ENCODE data around the gene ATRIP.
"Not testable (repeated sequence)": the region's sequence is repeated elsewhere in the genome, so short reads cannot be mapped to it uniquely, and the experiment has no call there.

Gene ATRIP

DNA sequence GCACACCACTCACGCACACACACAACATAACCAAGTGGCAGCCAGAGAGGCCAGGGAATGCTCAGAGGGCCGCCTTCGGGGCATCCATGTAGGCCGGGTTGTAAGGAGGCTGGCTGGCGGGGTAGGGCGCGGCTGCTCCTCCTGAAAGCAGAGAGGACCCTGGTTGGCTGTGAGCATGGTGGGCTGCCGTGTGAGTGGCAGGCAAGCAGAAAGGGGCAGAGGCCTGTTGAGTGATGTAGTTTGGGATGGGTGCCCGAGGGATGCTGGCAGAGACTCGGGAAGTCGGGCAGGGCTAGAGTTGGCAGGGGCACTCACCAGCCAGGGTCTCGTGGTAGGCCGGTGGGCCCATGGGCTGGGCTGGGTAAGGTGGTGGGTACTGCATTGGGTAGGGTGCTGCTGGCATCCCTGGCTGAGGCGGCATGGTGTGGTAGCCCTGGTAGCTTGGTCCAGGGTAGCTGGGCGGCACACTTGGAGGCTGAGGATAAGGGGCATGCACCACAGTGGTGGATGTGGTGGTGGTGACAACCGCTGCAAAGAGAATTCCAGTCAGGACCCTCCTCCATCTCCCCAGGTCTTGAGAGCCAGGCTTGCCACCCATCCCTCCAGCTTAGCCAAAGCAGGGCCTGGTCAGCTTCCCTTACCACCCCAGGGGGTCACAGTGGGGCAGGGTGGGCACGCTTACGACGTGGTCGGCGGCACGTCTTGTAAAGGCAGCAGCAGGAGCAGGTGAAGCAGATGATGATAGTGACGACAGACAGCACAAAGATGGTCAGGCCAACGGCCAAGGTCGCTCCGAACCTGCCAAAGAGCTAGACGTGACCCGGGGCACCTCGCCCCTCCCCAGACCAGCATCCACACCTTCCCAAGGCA is 22.7 kb downstream of the ATRIP start:
- Histone ChIP-seq H3K9me3 (ENCODE audit: control insufficient read depth, insufficient read depth, low read length) (no peaks in the 10 kb centered on the region), H3K4me3 (ENCODE audit: low read length) (no peak overlapping the region), H3K27me3 (ENCODE audit: control insufficient read depth, insufficient read depth, low read length) (no peaks in the 10 kb centered on the region), H3K4me1 (ENCODE audit: control insufficient read depth, insufficient read depth, low read length) (peaks cover 7% of the 10 kb centered on the region), H3K36me3 (ENCODE audit: control insufficient read depth, insufficient read depth, low read length) (peaks cover 28% of the 10 kb centered on the region), H3K27ac (ENCODE audit: low read length) (no peak overlapping the region)
- no peak for DNase-seq (ENCODE audit: low read depth, low spot score)
- WGBS (ENCODE audit: insufficient coverage, insufficient read length) = no CpG with 5 or more reads among the region's 29 CpGs

DNA sequence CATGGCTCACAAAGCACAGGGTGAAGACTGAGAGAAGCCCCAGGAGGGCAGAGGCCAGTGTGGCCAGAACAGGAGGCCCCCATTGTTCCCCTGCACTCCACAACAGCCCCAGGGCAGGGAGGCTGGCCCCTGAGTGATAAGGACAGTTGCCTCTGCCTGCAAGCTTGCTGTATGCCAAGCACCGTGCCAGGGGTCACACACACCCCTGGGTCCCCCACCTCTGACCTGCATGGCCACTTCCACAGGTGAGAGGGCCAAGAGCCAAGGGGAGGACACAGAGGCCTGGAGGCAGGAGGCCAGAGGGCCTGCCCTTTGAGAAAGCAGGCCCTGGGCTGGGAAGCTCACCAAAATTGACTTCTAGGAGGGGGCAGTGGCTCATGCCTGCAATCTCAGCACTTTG is 23.7 kb downstream of the ATRIP start:
- H3K36me3 ChIP-seq (ENCODE audit: control insufficient read depth, insufficient read depth, low read length) = peaks cover 24% of the 10 kb centered on the region
- H3K27ac ChIP-seq (ENCODE audit: low read length) = no peak overlapping the region
- H3K27me3 ChIP-seq (ENCODE audit: control insufficient read depth, insufficient read depth, low read length) = no peaks in the 10 kb centered on the region
- H3K4me3 ChIP-seq (ENCODE audit: low read length) = no peak overlapping the region
- DNase-seq (ENCODE audit: low read depth, low spot score) = no peak
- H3K9me3 ChIP-seq (ENCODE audit: control insufficient read depth, insufficient read depth, low read length) = no peaks in the 10 kb centered on the region
- no CpG with 5 or more reads among the region's 1 CpG for WGBS (ENCODE audit: insufficient coverage, insufficient read length)
- peaks cover 9% of the 10 kb centered on the region for H3K4me1 ChIP-seq (ENCODE audit: control insufficient read depth, insufficient read depth, low read length)

DNA sequence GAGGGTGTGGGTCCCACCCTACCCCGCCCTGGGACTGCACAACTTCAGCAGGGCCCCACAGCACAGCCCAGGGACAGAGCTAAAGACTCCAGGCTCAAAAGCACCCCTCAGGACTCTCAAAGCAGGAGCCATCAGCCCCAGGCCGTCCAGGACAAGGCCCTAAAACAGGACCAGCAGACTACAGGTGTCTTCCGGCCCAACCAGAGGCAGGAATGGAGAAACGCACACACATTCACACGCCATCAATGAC is 26.1 kb downstream of the ATRIP start:
- Histone ChIP-seq H3K27ac (ENCODE audit: low read length) (no peak overlapping the region), H3K4me1 (ENCODE audit: control insufficient read depth, insufficient read depth, low read length) (peaks cover 8% of the 10 kb centered on the region), H3K27me3 (ENCODE audit: control insufficient read depth, insufficient read depth, low read length) (no peaks in the 10 kb centered on the region), H3K4me3 (ENCODE audit: low read length) (peak overlapping the region; percentile 69; the same call in 1 of the 2 replicates), H3K36me3 (ENCODE audit: control insufficient read depth, insufficient read depth, low read length) (peaks cover 15% of the 10 kb centered on the region), H3K9me3 (ENCODE audit: control insufficient read depth, insufficient read depth, low read length) (no peaks in the 10 kb centered on the region)
- no peak for DNase-seq (ENCODE audit: low read depth, low spot score)
- no CpG with 5 or more reads among the region's 5 CpGs for WGBS (ENCODE audit: insufficient coverage, insufficient read length)

DNA sequence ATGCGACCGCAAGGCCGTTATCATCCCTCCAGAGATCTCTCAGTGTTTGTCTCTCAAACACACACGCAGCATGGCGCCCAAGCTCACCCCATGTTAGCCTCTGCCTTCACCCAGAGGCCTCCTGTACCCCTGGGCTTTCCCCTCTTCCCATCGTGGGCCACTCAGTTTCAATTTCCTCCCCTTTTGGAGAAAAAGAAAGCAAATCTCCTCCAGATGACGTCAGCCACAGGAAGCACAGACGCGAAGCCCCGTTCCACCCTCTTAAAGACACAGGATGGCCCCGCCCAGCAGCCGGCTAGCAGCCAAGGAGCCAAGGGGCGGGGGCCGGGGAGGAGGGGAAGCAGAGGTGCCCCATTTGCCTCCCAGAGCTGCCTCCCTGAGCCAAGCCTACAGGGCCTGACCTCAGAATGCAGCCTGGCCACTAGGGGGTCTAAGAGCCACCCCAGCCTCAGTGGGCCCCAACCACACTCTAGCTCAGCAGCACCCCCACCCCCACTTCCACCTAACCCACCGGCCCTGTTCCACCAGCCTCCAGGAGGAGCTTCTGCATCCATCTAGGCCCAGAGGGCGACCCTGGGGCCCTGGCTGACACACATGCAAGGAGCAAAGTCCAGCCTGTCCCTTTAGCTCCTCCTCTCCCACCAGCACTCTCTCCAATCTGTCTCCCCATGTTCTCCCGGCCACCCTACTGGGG is 26.5 kb downstream of the ATRIP start:
- Histone ChIP-seq H3K9me3 (ENCODE audit: control insufficient read depth, insufficient read depth, low read length) (no peaks in the 10 kb centered on the region), H3K4me1 (ENCODE audit: control insufficient read depth, insufficient read depth, low read length) (peaks cover 8% of the 10 kb centered on the region), H3K4me3 (ENCODE audit: low read length) (peak overlapping the region; percentile 69; the same call in 1 of the 2 replicates), H3K27ac (ENCODE audit: low read length) (no peak overlapping the region), H3K27me3 (ENCODE audit: control insufficient read depth, insufficient read depth, low read length) (no peaks in the 10 kb centered on the region), H3K36me3 (ENCODE audit: control insufficient read depth, insufficient read depth, low read length) (peaks cover 15% of the 10 kb centered on the region)
- DNase-seq (ENCODE audit: low read depth, low spot score) = peak; percentile 85
- WGBS (ENCODE audit: insufficient coverage, insufficient read length) = no CpG with 5 or more reads among the region's 17 CpGs

DNA sequence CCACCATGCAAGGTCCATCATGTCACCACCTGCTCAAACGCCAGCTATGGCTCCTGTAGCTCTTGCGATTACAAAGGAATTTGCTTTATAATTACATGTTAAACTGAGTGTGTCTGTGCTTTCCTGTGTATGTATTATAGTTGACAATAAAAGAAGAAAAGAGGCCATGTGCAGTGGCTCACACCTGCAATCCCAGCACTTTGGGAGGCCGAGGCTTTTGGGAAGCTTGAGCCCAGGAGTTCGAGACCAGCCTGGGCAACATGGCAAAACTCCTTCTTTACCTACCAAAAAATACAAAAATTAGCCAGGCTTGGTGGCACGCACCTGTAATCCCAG is 27.0 kb downstream of the ATRIP start:
- Histone ChIP-seq H3K9me3 (ENCODE audit: control insufficient read depth, insufficient read depth, low read length) (no peaks in the 10 kb centered on the region), H3K36me3 (ENCODE audit: control insufficient read depth, insufficient read depth, low read length) (peaks cover 10% of the 10 kb centered on the region), H3K4me1 (ENCODE audit: control insufficient read depth, insufficient read depth, low read length) (peaks cover 8% of the 10 kb centered on the region), H3K27ac (ENCODE audit: low read length) (no peak overlapping the region), H3K4me3 (ENCODE audit: low read length) (no peak overlapping the region), H3K27me3 (ENCODE audit: control insufficient read depth, insufficient read depth, low read length) (no peaks in the 10 kb centered on the region)
- no CpG with 5 or more reads among the region's 5 CpGs for WGBS (ENCODE audit: insufficient coverage, insufficient read length)
- DNase-seq (ENCODE audit: low read depth, low spot score) = no peak

DNA sequence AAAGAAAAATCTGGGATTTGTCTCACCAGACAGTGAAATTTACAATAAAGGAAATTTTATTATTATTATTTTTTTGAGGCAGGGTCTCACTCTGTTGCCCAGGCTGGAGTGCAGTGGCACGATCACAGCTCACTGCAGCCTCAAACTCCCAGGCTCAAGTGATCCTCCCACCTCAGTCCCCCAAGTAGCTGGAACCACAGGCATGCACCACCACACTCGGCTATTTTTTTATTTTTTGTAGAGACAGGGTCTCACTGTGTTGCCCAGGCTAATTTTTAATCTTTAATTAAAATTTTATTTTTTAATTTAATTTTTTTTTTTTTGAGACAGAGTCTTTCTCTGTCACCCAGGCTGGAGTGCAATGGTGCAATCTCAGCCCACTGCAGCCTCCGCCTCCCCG is 27.5 kb downstream of the ATRIP start:
- not testable (repeated sequence) for H3K4me1 ChIP-seq (ENCODE audit: control insufficient read depth, insufficient read depth, low read length); H3K4me3 ChIP-seq (ENCODE audit: low read length); H3K9me3 ChIP-seq (ENCODE audit: control insufficient read depth, insufficient read depth, low read length); DNase-seq (ENCODE audit: low read depth, low spot score); H3K27me3 ChIP-seq (ENCODE audit: control insufficient read depth, insufficient read depth, low read length); H3K36me3 ChIP-seq (ENCODE audit: control insufficient read depth, insufficient read depth, low read length); H3K27ac ChIP-seq (ENCODE audit: low read length)
- no CpG with 5 or more reads among the region's 4 CpGs for WGBS (ENCODE audit: insufficient coverage, insufficient read length)

DNA sequence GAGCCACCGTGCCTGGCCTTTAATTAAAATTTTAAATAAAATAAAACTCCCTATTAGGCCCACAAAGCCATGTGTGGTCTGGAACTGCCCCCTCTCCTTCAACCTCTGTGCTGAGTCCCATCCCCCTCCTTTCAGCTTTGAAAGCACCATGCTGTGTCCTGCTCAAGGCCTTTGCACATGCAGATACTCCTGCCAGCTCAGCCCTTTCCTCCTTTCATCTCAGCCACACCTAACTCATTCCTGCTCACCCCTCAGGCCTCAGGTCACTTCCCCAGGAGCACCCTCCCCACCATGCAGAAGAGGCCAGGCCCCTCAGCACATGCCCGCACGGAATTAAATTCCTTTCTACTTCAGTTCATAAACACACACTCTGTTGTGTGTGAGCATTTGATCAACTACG is 28.1 kb downstream of the ATRIP start:
- peak; percentile 99 for DNase-seq (ENCODE audit: low read depth, low spot score)
- Histone ChIP-seq H3K27me3 (ENCODE audit: control insufficient read depth, insufficient read depth, low read length) (no peaks in the 10 kb centered on the region), H3K9me3 (ENCODE audit: control insufficient read depth, insufficient read depth, low read length) (no peaks in the 10 kb centered on the region), H3K4me3 (ENCODE audit: low read length) (no peak overlapping the region), H3K27ac (ENCODE audit: low read length) (no peak overlapping the region), H3K4me1 (ENCODE audit: control insufficient read depth, insufficient read depth, low read length) (peaks cover 8% of the 10 kb centered on the region), H3K36me3 (ENCODE audit: control insufficient read depth, insufficient read depth, low read length) (peaks cover under 1% of the 10 kb centered on the region; the same call in 1 of the 2 replicates)
- no CpG with 5 or more reads among the region's 4 CpGs for WGBS (ENCODE audit: insufficient coverage, insufficient read length)

DNA sequence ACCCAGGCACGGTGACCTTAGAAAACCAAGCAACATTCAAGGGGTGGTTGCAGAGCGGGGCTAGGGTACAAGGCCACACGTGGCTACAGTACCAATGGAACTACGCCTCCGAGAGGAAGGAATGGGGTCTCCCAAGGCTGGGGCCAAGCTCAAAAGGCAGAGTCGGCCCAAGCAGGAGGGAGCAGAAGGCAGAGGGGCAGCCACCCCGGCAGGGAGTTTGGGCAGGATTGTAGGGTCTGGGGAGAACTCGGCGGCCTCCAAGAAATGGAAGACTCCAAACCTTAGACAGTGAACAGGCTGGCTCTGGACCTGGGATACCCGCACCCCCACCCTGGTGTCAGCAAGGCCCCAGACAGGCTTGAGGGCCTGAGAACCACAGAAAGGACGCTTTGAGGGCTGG is 28.7 kb downstream of the ATRIP start:
- Histone ChIP-seq H3K9me3 (ENCODE audit: control insufficient read depth, insufficient read depth, low read length) (no peaks in the 10 kb centered on the region), H3K27ac (ENCODE audit: low read length) (no peak overlapping the region), H3K4me1 (ENCODE audit: control insufficient read depth, insufficient read depth, low read length) (peaks cover 8% of the 10 kb centered on the region), H3K36me3 (ENCODE audit: control insufficient read depth, insufficient read depth, low read length) (no peaks in the 10 kb centered on the region), H3K4me3 (ENCODE audit: low read length) (no peak overlapping the region), H3K27me3 (ENCODE audit: control insufficient read depth, insufficient read depth, low read length) (no peaks in the 10 kb centered on the region)
- no CpG with 5 or more reads among the region's 11 CpGs for WGBS (ENCODE audit: insufficient coverage, insufficient read length)
- DNase-seq (ENCODE audit: low read depth, low spot score) = no peak

DNA sequence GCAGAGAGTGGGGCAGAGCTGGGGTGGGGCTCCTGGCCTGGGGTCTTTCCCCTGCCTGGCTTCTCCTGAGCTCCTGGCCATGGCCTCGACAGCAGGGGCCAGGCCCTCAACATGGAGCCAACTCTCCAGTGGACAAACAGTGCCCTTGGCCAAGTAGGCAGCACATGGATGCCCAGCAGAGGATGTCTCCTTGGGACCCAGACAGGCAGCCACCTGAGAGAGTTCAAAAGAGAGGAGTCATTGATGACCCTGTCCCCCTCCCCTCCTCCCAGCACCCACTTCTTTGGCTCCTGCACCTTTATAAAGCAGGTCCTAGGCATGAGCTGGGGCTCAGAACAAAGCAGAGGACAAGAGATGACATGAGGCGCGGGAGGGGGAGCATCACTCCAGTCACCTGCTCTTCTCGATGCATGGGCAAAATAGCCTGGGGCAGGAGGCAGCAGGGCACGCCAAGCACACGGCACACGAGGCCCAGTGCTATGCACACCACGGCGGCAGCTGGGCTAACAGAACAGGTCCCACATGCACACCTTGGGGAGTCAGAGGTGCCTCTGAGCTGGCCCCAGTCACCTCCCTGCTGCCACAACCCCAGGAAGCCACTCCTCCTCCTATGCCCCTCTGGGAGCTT is 30.0 kb downstream of the ATRIP start:
- Histone ChIP-seq H3K36me3 (ENCODE audit: control insufficient read depth, insufficient read depth, low read length) (no peaks in the 10 kb centered on the region), H3K27ac (ENCODE audit: low read length) (no peak overlapping the region), H3K4me3 (ENCODE audit: low read length) (no peak overlapping the region), H3K27me3 (ENCODE audit: control insufficient read depth, insufficient read depth, low read length) (no peaks in the 10 kb centered on the region), H3K4me1 (ENCODE audit: control insufficient read depth, insufficient read depth, low read length) (peaks cover 8% of the 10 kb centered on the region), H3K9me3 (ENCODE audit: control insufficient read depth, insufficient read depth, low read length) (no peaks in the 10 kb centered on the region)
- WGBS (ENCODE audit: insufficient coverage, insufficient read length) = no CpG with 5 or more reads among the region's 9 CpGs
- DNase-seq (ENCODE audit: low read depth, low spot score) = no peak

DNA sequence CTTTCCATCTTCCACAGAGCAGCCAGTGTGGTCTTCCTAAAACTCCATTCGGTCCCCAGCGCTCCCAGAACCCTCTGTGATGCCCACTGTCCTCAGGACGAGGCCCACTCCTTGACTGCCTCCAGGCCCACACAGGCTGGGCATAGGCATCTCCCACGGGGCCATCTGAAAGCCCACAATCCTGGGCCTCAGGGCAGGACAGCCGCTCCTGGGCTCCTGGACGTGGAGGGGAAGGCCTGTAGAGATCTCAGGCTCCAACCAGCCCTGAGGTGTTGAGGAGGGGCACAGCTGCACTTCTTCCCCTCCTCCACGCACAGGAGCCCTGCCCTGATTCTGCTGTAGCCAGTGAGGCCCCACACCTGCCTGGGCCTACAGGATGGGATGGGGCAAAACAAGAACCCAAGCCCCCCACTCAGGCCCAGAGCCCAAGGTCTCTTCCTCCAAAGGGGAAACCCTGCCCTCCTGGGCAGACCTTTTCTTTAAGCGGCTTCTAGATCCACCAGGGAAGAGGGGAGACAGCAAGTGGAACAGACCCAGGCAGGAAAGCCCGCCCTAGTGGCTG is 31.5 kb downstream of the ATRIP start:
- DNase-seq (ENCODE audit: low read depth, low spot score) = no peak
- Histone ChIP-seq H3K27ac (ENCODE audit: low read length) (no peak overlapping the region), H3K4me3 (ENCODE audit: low read length) (no peak overlapping the region), H3K27me3 (ENCODE audit: control insufficient read depth, insufficient read depth, low read length) (no peaks in the 10 kb centered on the region), H3K9me3 (ENCODE audit: control insufficient read depth, insufficient read depth, low read length) (no peaks in the 10 kb centered on the region), H3K36me3 (ENCODE audit: control insufficient read depth, insufficient read depth, low read length) (no peaks in the 10 kb centered on the region), H3K4me1 (ENCODE audit: control insufficient read depth, insufficient read depth, low read length) (peaks cover 8% of the 10 kb centered on the region)
- no CpG with 5 or more reads among the region's 9 CpGs for WGBS (ENCODE audit: insufficient coverage, insufficient read length)
